GM23338 (cell line): ENCODE data around the gene CFAP251. TPM values are rescaled to one million over a fixed set of nuclear protein-coding genes. Genes with fewer than 3 reads are reported as not detected.

ENCODE experiments used
- ATAC-seq: fragments of 200-7000 bp; cut with Tn5 transposase; 3 replicates; pipeline ENCODE4 v1.9.1; 2020
- DNase-seq: peaks from one replicate; pipeline ENCODE4 v3.0.0-alpha.2; 2015; ENCODE audit warnings: low spot score
- H2AFZ ChIP-seq: fragments of 200-600 bp; sonication (generic); 2 replicates; pipeline ENCODE4 v1.8.0; 2016; ENCODE audit warnings: antibody characterized with exemption, mild to moderate bottlenecking, moderate library complexity
- H3F3A ChIP-seq: fragments of 200-600 bp; sonication (generic); replicated peaks from 2 replicates; pipeline ENCODE4 v1.8.0; 2017; ENCODE audit warnings: antibody characterized with exemption, mixed run types, low read depth
- H3K27ac ChIP-seq: fragments of 200-600 bp; sonication (generic); 2 replicates; pipeline ENCODE4 v1.6.1; 2016; ENCODE audit warnings: low read depth
- H3K27me3 ChIP-seq: fragments of 200-600 bp; sonication (generic); 2 replicates; pipeline ENCODE4 v1.8.0; 2016; ENCODE audit warnings: mild to moderate bottlenecking, mixed run types, moderate library complexity; ENCODE audit not compliant: insufficient read depth
- H3K36me3 ChIP-seq: fragments of 200-600 bp; sonication (generic); 2 replicates; pipeline ENCODE4 v1.8.0; 2016; ENCODE audit warnings: mild to moderate bottlenecking; ENCODE audit not compliant: insufficient read depth
- H3K4me1 ChIP-seq: fragments of 200-600 bp; sonication (generic); 2 replicates; pipeline ENCODE4 v1.8.0; 2016; ENCODE audit warnings: mild to moderate bottlenecking, moderate library complexity; ENCODE audit not compliant: insufficient read depth
- H3K4me2 ChIP-seq: fragments of 200-600 bp; sonication (generic); 2 replicates; pipeline ENCODE4 v1.7.1; 2017; ENCODE audit warnings: mixed run types
- H3K4me3 ChIP-seq: fragments of 200-600 bp; sonication (generic); 2 replicates; pipeline ENCODE4 v1.6.1; 2016; ENCODE audit warnings: mixed run types
- H3K79me2 ChIP-seq: fragments of 200-600 bp; sonication (generic); replicated peaks from 2 replicates; pipeline ENCODE4 v1.8.0; 2017; ENCODE audit warnings: mild to moderate bottlenecking; ENCODE audit not compliant: insufficient read depth
- H3K9me2 ChIP-seq: fragments of 200-600 bp; sonication (generic); 2 replicates; pipeline ENCODE4 v1.8.0; 2017; ENCODE audit not compliant: insufficient read depth
- H4K20me1 ChIP-seq: fragments of 200-600 bp; sonication (generic); replicated peaks from 2 replicates; pipeline ENCODE4 v1.8.0; 2017; ENCODE audit warnings: mild to moderate bottlenecking; ENCODE audit not compliant: insufficient read depth
- H3K27ac Mint-ChIP-seq: 2 replicates; pipeline ENCODE4 v1.8.0; 2020; ENCODE audit warnings: inconsistent platforms, mild to moderate bottlenecking, moderate library complexity, mixed read lengths
- H3K27me3 Mint-ChIP-seq: 3 replicates; pipeline ENCODE4 v1.8.0; 2022; ENCODE audit warnings: low read depth, mild to moderate bottlenecking, moderate library complexity, mixed read lengths, inconsistent platforms; ENCODE audit not compliant: insufficient read depth, poor library complexity
- H3K36me3 Mint-ChIP-seq: 3 replicates; pipeline ENCODE4 v1.8.0; 2021; ENCODE audit warnings: low read depth, mild to moderate bottlenecking, inconsistent platforms, moderate library complexity, mixed read lengths
- H3K4me1 Mint-ChIP-seq: 3 replicates; pipeline ENCODE4 v1.8.0; 2020; ENCODE audit warnings: mild to moderate bottlenecking, inconsistent platforms, mixed read lengths
- H3K4me3 Mint-ChIP-seq: 3 replicates; pipeline ENCODE4 v1.8.0; 2021; ENCODE audit warnings: moderate library complexity, mild to moderate bottlenecking, inconsistent platforms, mixed read lengths
- H3K9me3 Mint-ChIP-seq: 3 replicates; pipeline ENCODE4 v1.8.0; 2020; ENCODE audit warnings: moderate library complexity, mild to moderate bottlenecking, inconsistent platforms, mixed read lengths
- EZH2 ChIP-seq: fragments of 200-600 bp; sonication (generic); IDR thresholded peaks from one replicate; pipeline ENCODE4 v1.8.0; 2017; ENCODE audit warnings: antibody characterized with exemption, mild to moderate bottlenecking, low read depth; ENCODE audit not compliant: unreplicated experiment
- EZH2phosphoT487 ChIP-seq: fragments of 200-600 bp; sonication (generic); IDR thresholded peaks from one replicate; pipeline ENCODE4 v1.8.1; 2018; ENCODE audit warnings: antibody characterized with exemption; ENCODE audit not compliant: unreplicated experiment
- JUNB ChIP-seq: IDR thresholded peaks from one replicate; pipeline ENCODE4 v1.6.1; 2016; ENCODE audit warnings: antibody characterized with exemption; ENCODE audit not compliant: unreplicated experiment
- NANOG ChIP-seq: IDR thresholded peaks from 2 replicates; pipeline ENCODE4 v1.6.1; 2016; ENCODE audit warnings: antibody characterized with exemption, borderline replicate concordance
- REST ChIP-seq: IDR thresholded peaks from one replicate; pipeline ENCODE4 v1.6.1; 2018; ENCODE audit warnings: antibody characterized with exemption; ENCODE audit not compliant: unreplicated experiment
- STAT1 ChIP-seq: IDR thresholded peaks from one replicate; pipeline ENCODE4 v1.6.1; 2016; ENCODE audit warnings: antibody characterized with exemption; ENCODE audit not compliant: unreplicated experiment
- polyA plus RNA-seq: library from polyadenylated mRNA; unstranded; fragments of >200 nt; fragmentation: Nextera tagmentation; extraction: Ambion mirVana; gene quantifications from 2 replicates; pipeline ENCODE4 v1.2.1, GENCODE V29; 2016
- total RNA-seq: library from RNA; depleted of rRNA; stranded (reverse); fragments of >200 nt; shearing (Covaris generic); gene quantifications from 2 replicates; pipeline ENCODE4 v1.2.3, GENCODE V29; 2014
- TF ChIP-seq, protein P1 (sequence below), 2 experiments: fragments of 200-600 bp in 1 of 2; sonication (generic) in 1 of 2; conservative IDR thresholded peaks; 2 replicates each; pipeline versions ENCODE4 v1.5.1 to v1.6.1; 2016 to 2017; ENCODE audit warnings: antibody characterized with exemption in 2 of 2, low read depth in 2 of 2, mild to moderate bottlenecking in 2 of 2, moderate library complexity in 1 of 2

CFAP251 gene
- total and polyA plus RNA-seq, 2 experiments from 2014 or later: 1.4 to 2.5 TPM

- no peak for TF ChIP-seq REST
- no peak for TF ChIP-seq EZH2phosphoT487
- TF ChIP-seq JUNB: no peak
Measured at GRCh38 chr12:121892673-121893561, 25.5 kb upstream of the CFAP251 start (continued).

GRCh38 chr12:121893961-121894460 is 24.4 kb upstream of the CFAP251 start:
- H3K36me3 ChIP-seq: peaks cover 7% of the 10 kb centered on the region; the same call in 1 of the 2 replicates
- DNase-seq (peak; percentile 21), ATAC-seq (peak; percentile 68)
- H3K27me3 ChIP-seq: peaks cover 10% of the 10 kb centered on the region
- H2AFZ ChIP-seq: no peak overlapping the region
- H4K20me1 ChIP-seq: peaks cover 32% of the 10 kb centered on the region
- Mint-ChIP-seq H3K9me3 (no peaks in the 10 kb centered on the region), H3K27ac (no peak overlapping the region), H3K4me3 (no peak overlapping the region), H3K4me1 (peaks cover 21% of the 10 kb centered on the region), H3K27me3 (peaks cover 15% of the 10 kb centered on the region), H3K36me3 (peaks cover 21% of the 10 kb centered on the region)
- H3K79me2 ChIP-seq: peaks cover 11% of the 10 kb centered on the region; the same call in 1 of the 2 replicates
- H3K4me1 ChIP-seq: peaks cover 16% of the 10 kb centered on the region; the same call in 1 of the 2 replicates
- no peak overlapping the region for H3K4me2 ChIP-seq
- peaks cover 9% of the 10 kb centered on the region for H3F3A ChIP-seq
- H3K27ac ChIP-seq: no peak overlapping the region
- TF ChIP-seq NANOG: no peak
- TF ChIP-seq STAT1: no peak
- H3K4me3 ChIP-seq: no peak overlapping the region
- H3K9me2 ChIP-seq: no peaks in the 10 kb centered on the region

DNA sequence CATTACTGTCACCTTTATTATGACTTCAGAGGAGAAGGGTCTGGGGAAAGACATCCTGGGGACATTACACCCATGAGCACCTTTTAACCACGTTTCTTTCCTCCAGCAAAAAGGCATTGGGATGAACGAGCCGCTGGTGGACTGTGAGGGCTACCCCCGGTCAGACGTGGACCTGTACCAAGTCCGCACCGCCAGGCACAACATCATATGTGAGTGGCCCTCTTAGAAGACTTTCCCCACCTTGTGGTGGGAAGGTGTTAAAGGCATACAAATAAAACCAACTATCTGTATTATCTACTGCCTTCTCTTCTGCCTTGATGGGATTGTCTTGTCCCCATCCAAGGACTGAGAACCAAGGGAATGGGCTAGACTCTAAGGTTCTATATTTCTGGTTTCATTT is 23.8 kb upstream of the CFAP251 start:
- Histone ChIP-seq H3K4me2 (no peak overlapping the region), H3K4me3 (no peak overlapping the region), H3K4me1 (peaks cover 14% of the 10 kb centered on the region; the same call in 1 of the 2 replicates), H3K36me3 (peaks cover 7% of the 10 kb centered on the region; the same call in 1 of the 2 replicates), H3F3A (peaks cover 4% of the 10 kb centered on the region), H2AFZ (no peak overlapping the region), H3K79me2 (peaks cover 8% of the 10 kb centered on the region; the same call in 1 of the 2 replicates), H3K27me3 (peaks cover 9% of the 10 kb centered on the region), H3K9me2 (no peaks in the 10 kb centered on the region), H4K20me1 (peaks cover 30% of the 10 kb centered on the region), H3K27ac (no peak overlapping the region)
- peaks cover 10% of the 10 kb centered on the region for H3K27me3 Mint-ChIP-seq
- peaks cover 19% of the 10 kb centered on the region for H3K36me3 Mint-ChIP-seq
- no peak overlapping the region for H3K27ac Mint-ChIP-seq
- peaks cover 15% of the 10 kb centered on the region for H3K4me1 Mint-ChIP-seq
- H3K4me3 Mint-ChIP-seq: no peak overlapping the region
- peak; percentile 88 for ATAC-seq
- no peaks in the 10 kb centered on the region for H3K9me3 Mint-ChIP-seq
- TF ChIP-seq EZH2: no peak
- TF ChIP-seq, protein P1, sequence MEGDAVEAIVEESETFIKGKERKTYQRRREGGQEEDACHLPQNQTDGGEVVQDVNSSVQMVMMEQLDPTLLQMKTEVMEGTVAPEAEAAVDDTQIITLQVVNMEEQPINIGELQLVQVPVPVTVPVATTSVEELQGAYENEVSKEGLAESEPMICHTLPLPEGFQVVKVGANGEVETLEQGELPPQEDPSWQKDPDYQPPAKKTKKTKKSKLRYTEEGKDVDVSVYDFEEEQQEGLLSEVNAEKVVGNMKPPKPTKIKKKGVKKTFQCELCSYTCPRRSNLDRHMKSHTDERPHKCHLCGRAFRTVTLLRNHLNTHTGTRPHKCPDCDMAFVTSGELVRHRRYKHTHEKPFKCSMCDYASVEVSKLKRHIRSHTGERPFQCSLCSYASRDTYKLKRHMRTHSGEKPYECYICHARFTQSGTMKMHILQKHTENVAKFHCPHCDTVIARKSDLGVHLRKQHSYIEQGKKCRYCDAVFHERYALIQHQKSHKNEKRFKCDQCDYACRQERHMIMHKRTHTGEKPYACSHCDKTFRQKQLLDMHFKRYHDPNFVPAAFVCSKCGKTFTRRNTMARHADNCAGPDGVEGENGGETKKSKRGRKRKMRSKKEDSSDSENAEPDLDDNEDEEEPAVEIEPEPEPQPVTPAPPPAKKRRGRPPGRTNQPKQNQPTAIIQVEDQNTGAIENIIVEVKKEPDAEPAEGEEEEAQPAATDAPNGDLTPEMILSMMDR (conservative IDR thresholded peaks at IDR 0.05; ENCODE audit: low read depth in 2 of 2): peak; percentile 52 to 65
- peak; percentile 73 for DNase-seq
